ENCODE measurements around the gene PLCH2. TPM values are rescaled to one million over a fixed set of nuclear protein-coding genes. Genes with fewer than 3 reads are reported as not detected.

The PLCH2 gene
- polyA plus RNA-seq, 1 donor from 2014 or later: 5.7 TPM

GRCh38 chr1:2546515-2547209 is 70.6 kb downstream of the PLCH2 start:
- Histone ChIP-seq H3K27ac (ENCODE audit: low read length) (no peak overlapping the region), H3F3A (ENCODE audit: insufficient read depth, low read length, poor library complexity, severe bottlenecking) (peaks cover 2% of the 10 kb centered on the region)

GRCh38 chr1:2547210-2548067 is 71.3 kb downstream of the PLCH2 start:
- H2AFZ ChIP-seq (ENCODE audit: low read depth, low read length): no peak overlapping the region
- H3K27ac ChIP-seq (ENCODE audit: low read length): no peak overlapping the region
- no peak overlapping the region for H3K4me2 ChIP-seq (ENCODE audit: low read length)

More at GRCh38 chr1:2546515-2547209, 70.6 kb downstream of the PLCH2 start:
- TF ChIP-seq MXI1 (conservative IDR thresholded peaks at IDR 0.05; ENCODE audit: poor library complexity, severe bottlenecking) (no peak), CTCF (IDR thresholded peaks at IDR 0.05; ENCODE audit: poor library complexity, severe bottlenecking) (no peak)
- peak overlapping the region; percentile 41 for H3K4me3 ChIP-seq (ENCODE audit: low read length)
- H4K20me1 ChIP-seq (ENCODE audit: insufficient read depth): no peaks in the 10 kb centered on the region
- no peaks in the 10 kb centered on the region for H3K79me2 ChIP-seq (replicated peaks; ENCODE audit: insufficient read depth, low read length)
- no peak overlapping the region for H3K4me2 ChIP-seq (ENCODE audit: low read length)
- H3K9ac ChIP-seq (ENCODE audit: low read length): peak overlapping the region; percentile 5
- H3K9me3 ChIP-seq (ENCODE audit: low read length): no peaks in the 10 kb centered on the region
- no peaks in the 10 kb centered on the region for H3K9me2 ChIP-seq (ENCODE audit: insufficient read depth, low read length)
- H3K36me3 ChIP-seq (ENCODE audit: insufficient read depth, low read length): no peaks in the 10 kb centered on the region
- H3K27me3 ChIP-seq (ENCODE audit: insufficient read depth, low read depth, low read length): no peaks in the 10 kb centered on the region
- no peak overlapping the region for H2AFZ ChIP-seq (ENCODE audit: low read depth, low read length)

More at GRCh38 chr1:2547210-2548067, 71.3 kb downstream of the PLCH2 start:
- H3K79me2 ChIP-seq (replicated peaks; ENCODE audit: insufficient read depth, low read length): no peaks in the 10 kb centered on the region
- H3K4me3 ChIP-seq (ENCODE audit: low read length): no peak overlapping the region
- H4K20me1 ChIP-seq (ENCODE audit: insufficient read depth): no peaks in the 10 kb centered on the region
- no peaks in the 10 kb centered on the region for H3K27me3 ChIP-seq (ENCODE audit: insufficient read depth, low read depth, low read length)
- H3K36me3 ChIP-seq (ENCODE audit: insufficient read depth, low read length): no peaks in the 10 kb centered on the region
- H3K9me3 ChIP-seq (ENCODE audit: low read length): no peaks in the 10 kb centered on the region
- H3F3A ChIP-seq (ENCODE audit: insufficient read depth, low read length, poor library complexity, severe bottlenecking): peaks cover 2% of the 10 kb centered on the region
- TF ChIP-seq TAF1 (IDR thresholded peaks at IDR 0.05; ENCODE audit: low read depth) (no peak), CTCF (IDR thresholded peaks at IDR 0.05; ENCODE audit: poor library complexity, severe bottlenecking) (no peak), POLR2AphosphoS5 (IDR thresholded peaks at IDR 0.05) (no peak), MXI1 (conservative IDR thresholded peaks at IDR 0.05; ENCODE audit: poor library complexity, severe bottlenecking) (no peak)
- peak overlapping the region; percentile 5 for H3K9ac ChIP-seq (ENCODE audit: low read length)
- H3K9me2 ChIP-seq (ENCODE audit: insufficient read depth, low read length): no peaks in the 10 kb centered on the region
